Type B pancreatic cell (in vitro differentiated cells): ENCODE data around the gene FAM227B. TPM values are rescaled to one million over a fixed set of nuclear protein-coding genes. Genes with fewer than 3 reads are reported as not detected.
"Not testable (repeated sequence)": the region's sequence is repeated elsewhere in the genome, so short reads cannot be mapped to it uniquely, and the experiment has no call there.

Source experiments
- DNase-seq: peaks from one replicate; pipeline ENCODE4 v3.0.0; 2021; ENCODE audit warnings: mixed read lengths; ENCODE audit not compliant: unreplicated experiment; ENCODE audit errors: extremely low spot score
- H3K27ac Mint-ChIP-seq: 2 replicates; pipeline ENCODE4 v1.8.0; 2021; ENCODE audit warnings: mild to moderate bottlenecking, mixed read lengths
- H3K27me3 Mint-ChIP-seq: 2 replicates; pipeline ENCODE4 v1.8.0; 2021; ENCODE audit warnings: mixed read lengths
- H3K36me3 Mint-ChIP-seq: 2 replicates; pipeline ENCODE4 v1.8.0; 2021; ENCODE audit warnings: mixed read lengths
- H3K4me1 Mint-ChIP-seq: one replicate; pipeline ENCODE4 v1.8.0; 2021; ENCODE audit warnings: mixed read lengths; ENCODE audit not compliant: unreplicated experiment
- H3K4me3 Mint-ChIP-seq: 2 replicates; pipeline ENCODE4 v1.8.0; 2021; ENCODE audit warnings: mild to moderate bottlenecking, mixed read lengths
- H3K9me3 Mint-ChIP-seq: 2 replicates; pipeline ENCODE4 v1.8.0; 2021; ENCODE audit warnings: mixed read lengths
- total RNA-seq: library from RNA; stranded (reverse); gene quantifications from 2 replicates; pipeline ENCODE4 v1.2.1, GENCODE V29; 2021; ENCODE audit warnings: low replicate concordance
- TF ChIP-seq, protein P1 (sequence below): fragments of 200-600 bp; sonication (generic); conservative IDR thresholded peaks from 2 replicates; pipeline ENCODE4 v1.5.0; 2021; ENCODE audit warnings: antibody characterized with exemption, mild to moderate bottlenecking

The FAM227B gene
- total RNA-seq, 1 donor from 2014 or later, result 7.3 TPM

DNA sequence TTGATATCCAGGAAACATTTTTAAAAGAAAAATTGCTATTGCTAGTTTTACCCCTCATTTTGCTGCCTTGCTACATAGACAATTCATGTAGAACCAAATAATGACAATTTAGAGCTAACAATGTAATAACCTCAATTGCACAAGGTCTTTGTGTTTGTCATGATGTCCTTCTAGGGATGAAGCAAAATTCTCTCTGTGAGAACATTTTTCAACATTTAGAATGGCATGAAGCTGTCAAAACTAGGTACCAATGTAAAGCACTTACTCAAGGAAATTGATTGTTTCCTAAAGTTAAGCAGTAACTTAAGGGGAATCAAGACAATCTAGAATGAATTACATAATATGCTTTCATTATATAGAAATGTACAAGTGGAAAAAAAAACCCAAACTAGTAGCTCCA, 205.5 kb downstream of the FAM227B start:
- DNase-seq, result no peak
- no peaks in the 10 kb centered on the region for H3K27me3 Mint-ChIP-seq
- H3K4me3 Mint-ChIP-seq, result no peak overlapping the region
- no peak overlapping the region for H3K27ac Mint-ChIP-seq
- peaks cover 14% of the 10 kb centered on the region for H3K4me1 Mint-ChIP-seq
- TF ChIP-seq, protein P1, sequence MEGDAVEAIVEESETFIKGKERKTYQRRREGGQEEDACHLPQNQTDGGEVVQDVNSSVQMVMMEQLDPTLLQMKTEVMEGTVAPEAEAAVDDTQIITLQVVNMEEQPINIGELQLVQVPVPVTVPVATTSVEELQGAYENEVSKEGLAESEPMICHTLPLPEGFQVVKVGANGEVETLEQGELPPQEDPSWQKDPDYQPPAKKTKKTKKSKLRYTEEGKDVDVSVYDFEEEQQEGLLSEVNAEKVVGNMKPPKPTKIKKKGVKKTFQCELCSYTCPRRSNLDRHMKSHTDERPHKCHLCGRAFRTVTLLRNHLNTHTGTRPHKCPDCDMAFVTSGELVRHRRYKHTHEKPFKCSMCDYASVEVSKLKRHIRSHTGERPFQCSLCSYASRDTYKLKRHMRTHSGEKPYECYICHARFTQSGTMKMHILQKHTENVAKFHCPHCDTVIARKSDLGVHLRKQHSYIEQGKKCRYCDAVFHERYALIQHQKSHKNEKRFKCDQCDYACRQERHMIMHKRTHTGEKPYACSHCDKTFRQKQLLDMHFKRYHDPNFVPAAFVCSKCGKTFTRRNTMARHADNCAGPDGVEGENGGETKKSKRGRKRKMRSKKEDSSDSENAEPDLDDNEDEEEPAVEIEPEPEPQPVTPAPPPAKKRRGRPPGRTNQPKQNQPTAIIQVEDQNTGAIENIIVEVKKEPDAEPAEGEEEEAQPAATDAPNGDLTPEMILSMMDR, result no peak
- H3K9me3 Mint-ChIP-seq, result peaks cover 5% of the 10 kb centered on the region
- H3K36me3 Mint-ChIP-seq, result no peaks in the 10 kb centered on the region

DNA sequence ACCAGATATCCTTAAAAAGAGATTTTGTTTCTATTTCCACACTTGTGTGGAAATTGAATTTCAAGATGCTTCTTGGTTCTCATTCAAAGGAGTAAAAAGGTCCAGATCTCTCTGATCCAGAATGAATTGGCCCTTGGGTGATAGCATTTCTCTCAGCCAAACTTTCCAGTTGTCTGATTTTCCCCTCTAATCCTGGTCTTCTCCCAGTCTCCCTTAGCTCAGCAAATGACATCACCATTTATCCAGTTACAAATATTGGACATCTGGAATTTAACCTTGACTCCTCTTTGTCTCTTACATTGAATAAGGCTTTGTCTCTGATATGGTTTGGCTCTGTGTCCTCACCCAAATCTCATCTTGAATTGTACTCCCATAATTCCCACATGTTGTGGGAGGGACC, 207.8 kb downstream of the FAM227B start:
- TF ChIP-seq, protein P1, result no peak
- Mint-ChIP-seq H3K4me1 (peaks cover 18% of the 10 kb centered on the region), H3K9me3 (peaks cover 5% of the 10 kb centered on the region), H3K36me3 (no peaks in the 10 kb centered on the region), H3K27ac (no peak overlapping the region), H3K4me3 (no peak overlapping the region), H3K27me3 (no peaks in the 10 kb centered on the region)
- no peak for DNase-seq

DNA sequence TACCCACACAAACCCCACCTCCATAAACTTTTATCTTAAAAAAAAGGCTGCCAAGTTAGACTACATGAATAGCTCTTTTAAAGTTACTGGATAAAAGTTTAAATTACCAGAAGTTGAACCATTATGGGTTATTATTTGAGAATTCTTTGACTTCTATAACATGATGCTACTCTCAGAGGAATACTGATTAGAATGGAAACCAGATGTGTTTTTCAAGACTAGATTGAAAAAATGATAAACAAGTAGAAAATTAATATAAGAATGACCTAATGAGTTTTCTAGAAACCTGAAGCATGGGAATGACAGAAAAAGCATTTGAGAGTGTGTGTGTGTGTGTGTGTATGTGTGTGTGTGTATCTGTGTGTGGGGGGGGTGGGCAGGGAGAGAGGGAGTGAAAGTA, 210.0 kb downstream of the FAM227B start:
- TF ChIP-seq, protein P1, result no peak

DNA sequence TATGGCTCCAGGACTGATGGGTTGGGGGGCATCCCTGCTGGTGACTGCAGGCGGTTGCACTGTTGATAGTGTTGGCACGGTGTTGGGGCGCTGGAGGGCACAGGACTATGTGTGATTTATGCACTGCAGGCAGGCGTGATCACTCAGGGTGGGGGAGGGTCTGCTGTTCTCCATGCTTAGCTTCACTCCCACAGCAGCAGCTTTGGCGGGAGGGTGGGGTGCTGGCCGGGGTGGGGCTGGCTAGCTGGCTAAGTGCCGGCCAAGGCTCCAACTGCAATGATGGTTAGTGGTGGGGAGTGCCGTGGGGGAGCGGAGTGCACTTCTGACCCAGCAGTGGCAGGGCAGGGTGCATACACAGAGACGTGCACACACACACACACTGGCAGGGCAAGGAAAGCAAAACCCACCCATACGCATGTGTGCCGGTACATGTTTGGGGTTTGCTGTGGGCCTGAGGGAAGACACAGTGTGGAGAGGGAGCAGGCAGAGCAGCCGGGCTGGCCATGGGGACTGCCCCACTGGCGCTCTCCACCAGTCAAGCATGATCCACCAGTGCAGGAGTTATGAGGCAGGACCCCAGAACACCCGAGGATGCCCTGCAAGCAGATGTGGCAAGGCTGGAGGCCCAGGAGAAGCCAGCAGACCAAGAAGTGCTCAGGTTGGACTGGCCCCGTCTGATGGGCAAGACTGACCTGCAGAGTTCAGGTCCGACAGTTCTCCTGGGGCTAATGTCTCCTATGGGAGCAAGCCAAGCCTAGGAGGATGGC, 214.1 kb downstream of the FAM227B start:
- DNase-seq, result no peak
- peaks cover 3% of the 10 kb centered on the region for H3K9me3 Mint-ChIP-seq
- TF ChIP-seq, protein P1, result no peak
- H3K4me3 Mint-ChIP-seq, result no peak overlapping the region
- H3K36me3 Mint-ChIP-seq, result no peaks in the 10 kb centered on the region
- no peak overlapping the region for H3K27ac Mint-ChIP-seq
- peaks cover 12% of the 10 kb centered on the region for H3K4me1 Mint-ChIP-seq
- H3K27me3 Mint-ChIP-seq, result no peaks in the 10 kb centered on the region

More for the DNA sequence above, 210.0 kb downstream of the FAM227B start:
- no peak for DNase-seq
- H3K4me3 Mint-ChIP-seq, result no peak overlapping the region
- H3K9me3 Mint-ChIP-seq, result peaks cover 5% of the 10 kb centered on the region
- no peaks in the 10 kb centered on the region for H3K27me3 Mint-ChIP-seq
- H3K27ac Mint-ChIP-seq, result no peak overlapping the region
- H3K4me1 Mint-ChIP-seq, result peaks cover 18% of the 10 kb centered on the region
- no peaks in the 10 kb centered on the region for H3K36me3 Mint-ChIP-seq

DNA sequence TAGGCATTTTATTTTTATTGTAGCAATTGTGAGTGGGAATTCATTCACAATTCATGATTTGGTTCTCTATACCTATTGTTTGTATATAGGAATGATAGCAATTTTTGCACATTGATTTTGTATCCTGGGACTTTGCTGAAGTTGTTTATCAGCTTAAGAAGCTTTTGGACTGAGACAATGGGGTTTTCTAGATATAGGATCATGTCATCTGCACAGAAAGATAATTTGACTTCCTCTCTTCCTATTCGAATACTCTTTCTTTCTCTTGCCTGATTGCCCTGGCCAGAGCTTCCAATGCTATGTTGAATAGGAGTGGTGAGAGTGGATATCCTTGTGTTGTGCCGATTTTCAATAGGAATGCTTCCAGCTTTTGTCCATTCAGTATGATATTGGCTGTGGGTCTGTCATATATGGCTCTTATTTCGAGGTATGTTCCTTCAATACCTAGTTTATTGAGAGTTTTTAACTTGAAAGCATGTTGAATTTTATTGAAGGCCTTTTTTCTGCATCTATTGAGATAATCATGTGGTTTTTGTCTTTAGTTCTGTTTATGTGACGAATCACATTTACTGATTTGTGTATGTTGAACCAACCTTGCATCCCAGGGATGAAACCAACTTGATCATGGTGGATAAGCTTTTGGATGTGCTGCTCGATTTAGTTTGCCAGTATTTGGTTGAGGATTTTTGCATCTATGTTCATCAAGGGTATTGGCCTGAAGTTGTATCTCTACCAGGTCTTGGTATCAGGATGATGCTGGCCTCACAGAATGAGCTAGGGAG, 217.9 kb downstream of the FAM227B start:
- not testable (repeated sequence) for H3K27ac Mint-ChIP-seq, H3K36me3 Mint-ChIP-seq, DNase-seq, H3K4me3 Mint-ChIP-seq, H3K27me3 Mint-ChIP-seq, H3K9me3 Mint-ChIP-seq, H3K4me1 Mint-ChIP-seq

DNA sequence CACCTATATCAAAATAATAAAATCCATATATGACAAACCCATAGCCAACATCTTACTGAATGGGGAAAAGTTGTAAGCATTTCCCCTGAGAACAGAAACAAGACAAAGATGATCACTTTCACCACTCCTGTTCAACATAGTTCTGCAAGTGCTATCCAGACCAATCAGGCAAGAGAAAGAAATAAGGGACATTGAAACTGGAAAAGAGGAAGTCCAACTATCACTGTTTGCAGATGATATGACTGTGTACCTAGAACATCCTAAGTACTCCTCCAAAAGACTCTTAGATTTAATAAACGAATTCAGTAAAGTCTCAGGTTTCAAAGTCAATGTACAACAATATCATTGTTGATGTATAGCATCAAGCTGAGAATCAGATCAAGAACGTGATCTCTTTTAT, 233.1 kb downstream of the FAM227B start:
- TF ChIP-seq, protein P1, result no peak
- Mint-ChIP-seq H3K27ac (no peak overlapping the region), H3K36me3 (no peaks in the 10 kb centered on the region), H3K4me1 (no peaks in the 10 kb centered on the region), H3K4me3 (no peak overlapping the region), H3K27me3 (no peaks in the 10 kb centered on the region), H3K9me3 (no peaks in the 10 kb centered on the region)
- DNase-seq, result no peak
